ENCODE measurements around the gene SDK1. TPM values are rescaled to one million over a fixed set of nuclear protein-coding genes. Genes with fewer than 3 reads are reported as not detected.
"Not testable (repeated sequence)": the region's sequence is repeated elsewhere in the genome, so short reads cannot be mapped to it uniquely, and the experiment has no call there.

SDK1 gene
- total RNA-seq, 4 donors from 2014 or later, result under 0.01 to 16.2 (median 7.2) TPM

GRCh38 chr7:4212376-4212775, 911.3 kb downstream of the SDK1 start:
- H3K9me3 ChIP-seq, result no peaks in the 10 kb centered on the region
- no peak for DNase-seq
- intact Hi-C loops (cut with DNase I; ENCODE audit: low total_unique reads), result no loop called here
- H3K4me1 ChIP-seq, result no peaks in the 10 kb centered on the region
- H3K4me3 ChIP-seq, result no peak overlapping the region
- H3K27me3 ChIP-seq, result no peaks in the 10 kb centered on the region
- H3K27ac ChIP-seq, result no peak overlapping the region
- TF ChIP-seq POLR2A (IDR thresholded peaks at IDR 0.05) (no peak), CTCF (IDR thresholded peaks at IDR 0.05) (no peak)
- H3K36me3 ChIP-seq, result no peaks in the 10 kb centered on the region

- no peaks in the 10 kb centered on the region for H3K9me3 ChIP-seq
- no peak for TF ChIP-seq CTCF (IDR thresholded peaks at IDR 0.05)
- TF ChIP-seq POLR2A (IDR thresholded peaks at IDR 0.05), result no peak
- H3K4me1 ChIP-seq, result no peaks in the 10 kb centered on the region
- DNase-seq, result no peak
- intact Hi-C loops (cut with DNase I; ENCODE audit: low total_unique reads), result no loop called here
- no peak overlapping the region for H3K27ac ChIP-seq
- H3K36me3 ChIP-seq, result no peaks in the 10 kb centered on the region
- no peaks in the 10 kb centered on the region for H3K27me3 ChIP-seq
- H3K4me3 ChIP-seq, result no peak overlapping the region
These were observed 913.5 kb downstream of the SDK1 start for GRCh38 chr7:4214291-4215155.

GRCh38 chr7:4215176-4215720, 914.2 kb downstream of the SDK1 start:
- no peaks in the 10 kb centered on the region for H3K4me1 ChIP-seq
- H3K27me3 ChIP-seq, result no peaks in the 10 kb centered on the region
- TF ChIP-seq CTCF (IDR thresholded peaks at IDR 0.05), result no peak
- TF ChIP-seq POLR2A (IDR thresholded peaks at IDR 0.05), result no peak
- intact Hi-C loops (cut with DNase I; ENCODE audit: low total_unique reads), result no loop called here
- no peak overlapping the region for H3K27ac ChIP-seq
- no peaks in the 10 kb centered on the region for H3K9me3 ChIP-seq
- no peak for DNase-seq
- no peaks in the 10 kb centered on the region for H3K36me3 ChIP-seq
- H3K4me3 ChIP-seq, result no peak overlapping the region

- no peaks in the 10 kb centered on the region for H3K4me1 ChIP-seq
- no peaks in the 10 kb centered on the region for H3K36me3 ChIP-seq
- no peak for TF ChIP-seq CTCF (IDR thresholded peaks at IDR 0.05)
- TF ChIP-seq POLR2A (IDR thresholded peaks at IDR 0.05), result no peak
- H3K9me3 ChIP-seq, result no peaks in the 10 kb centered on the region
- no peak for DNase-seq
- no peak overlapping the region for H3K27ac ChIP-seq
- no peak overlapping the region for H3K4me3 ChIP-seq
- H3K27me3 ChIP-seq, result no peaks in the 10 kb centered on the region
- intact Hi-C loops (cut with DNase I; ENCODE audit: low total_unique reads), result no loop called here
These were observed 915.0 kb downstream of the SDK1 start for GRCh38 chr7:4216016-4216415.

GRCh38 chr7:4217126-4217660, 916.1 kb downstream of the SDK1 start:
- H3K4me1 ChIP-seq; H3K9me3 ChIP-seq; H3K4me3 ChIP-seq; DNase-seq; H3K27me3 ChIP-seq; H3K36me3 ChIP-seq; intact Hi-C loops (cut with DNase I; ENCODE audit: low total_unique reads); H3K27ac ChIP-seq: not testable (repeated sequence)

All from uterus (tissue), 4 donors.